Effector memory CD4-positive, alpha-beta T cell (primary cell): Measurements from ENCODE around the gene TXNDC16.
A peak's percentile ranks its signal among the peaks of the same experiment; 100 is the strongest.

Source experiments
- DNase-seq, 3 donors: peaks; one replicate each; pipeline ENCODE4 v3.0.0-alpha.2; 2020
- H3K27ac ChIP-seq: 2 replicates; pipeline ENCODE4 v1.7.0; 2013; ENCODE audit warnings: mild to moderate bottlenecking, low read length, moderate library complexity; ENCODE audit not compliant: insufficient read depth, poor library complexity, severe bottlenecking
- H3K27me3 ChIP-seq: replicated peaks from 2 replicates; pipeline ENCODE4 v1.7.0; 2013; ENCODE audit warnings: mild to moderate bottlenecking, low read length; ENCODE audit not compliant: insufficient read depth, control insufficient read depth, poor library complexity, severe bottlenecking
- H3K36me3 ChIP-seq: 2 replicates; pipeline ENCODE4 v1.7.0; 2013; ENCODE audit warnings: mild to moderate bottlenecking, low read length, moderate library complexity; ENCODE audit not compliant: control insufficient read depth, insufficient read depth
- H3K4me1 ChIP-seq: 2 replicates; pipeline ENCODE4 v1.7.0; 2013; ENCODE audit warnings: low read length, mild to moderate bottlenecking; ENCODE audit not compliant: control insufficient read depth, insufficient read depth, poor library complexity, severe bottlenecking
- H3K4me3 ChIP-seq: 2 replicates; pipeline ENCODE4 v1.7.0; 2013; ENCODE audit warnings: low read length, low read depth, mild to moderate bottlenecking; ENCODE audit not compliant: insufficient read depth, poor library complexity, severe bottlenecking
- H3K9me3 ChIP-seq: 2 replicates; pipeline ENCODE4 v1.7.0; 2013; ENCODE audit warnings: mild to moderate bottlenecking, low read length, moderate library complexity; ENCODE audit not compliant: control insufficient read depth
- total RNA-seq, 3 donors: gene quantifications; one replicate each; lab custom pipeline; 2026; lab: John Stamatoyannopoulos, UW

The TXNDC16 gene, protein sequence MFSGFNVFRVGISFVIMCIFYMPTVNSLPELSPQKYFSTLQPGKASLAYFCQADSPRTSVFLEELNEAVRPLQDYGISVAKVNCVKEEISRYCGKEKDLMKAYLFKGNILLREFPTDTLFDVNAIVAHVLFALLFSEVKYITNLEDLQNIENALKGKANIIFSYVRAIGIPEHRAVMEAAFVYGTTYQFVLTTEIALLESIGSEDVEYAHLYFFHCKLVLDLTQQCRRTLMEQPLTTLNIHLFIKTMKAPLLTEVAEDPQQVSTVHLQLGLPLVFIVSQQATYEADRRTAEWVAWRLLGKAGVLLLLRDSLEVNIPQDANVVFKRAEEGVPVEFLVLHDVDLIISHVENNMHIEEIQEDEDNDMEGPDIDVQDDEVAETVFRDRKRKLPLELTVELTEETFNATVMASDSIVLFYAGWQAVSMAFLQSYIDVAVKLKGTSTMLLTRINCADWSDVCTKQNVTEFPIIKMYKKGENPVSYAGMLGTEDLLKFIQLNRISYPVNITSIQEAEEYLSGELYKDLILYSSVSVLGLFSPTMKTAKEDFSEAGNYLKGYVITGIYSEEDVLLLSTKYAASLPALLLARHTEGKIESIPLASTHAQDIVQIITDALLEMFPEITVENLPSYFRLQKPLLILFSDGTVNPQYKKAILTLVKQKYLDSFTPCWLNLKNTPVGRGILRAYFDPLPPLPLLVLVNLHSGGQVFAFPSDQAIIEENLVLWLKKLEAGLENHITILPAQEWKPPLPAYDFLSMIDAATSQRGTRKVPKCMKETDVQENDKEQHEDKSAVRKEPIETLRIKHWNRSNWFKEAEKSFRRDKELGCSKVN
- 12.0 to 19.4 (median 18.7) reads per million in 3 donors for total RNA-seq

GRCh38 chr14:52552063-52552988 is at the start of gene TXNDC16, which contains the start of gene GPR137C:
TXNDC16 (minus strand) TSS chr14:52552505; CDS start chr14:52543557, 8,948 bp downstream.
GPR137C (plus strand) TSS chr14:52552836; CDS start chr14:52553148, 312 bp downstream.
- peak; percentile 98 to 100 (median 99) for DNase-seq

DNA sequence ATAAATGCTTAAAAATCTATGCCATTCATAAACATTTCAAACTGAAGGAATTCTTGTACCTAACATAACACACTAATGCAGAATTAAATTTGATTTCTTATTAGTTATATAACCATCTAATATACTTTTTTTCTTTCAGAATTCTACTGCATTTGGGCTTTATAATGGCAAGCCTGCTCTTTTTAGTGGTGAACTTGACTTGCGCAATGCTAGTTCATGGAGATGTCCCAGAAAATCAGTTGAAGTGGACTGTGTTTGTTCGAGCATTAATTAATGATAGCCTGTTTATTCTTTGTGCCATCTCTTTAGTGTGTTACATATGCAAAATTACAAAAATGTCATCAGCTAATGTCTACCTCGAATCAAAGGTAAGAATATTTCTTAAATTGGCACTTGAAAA is 47.7 kb upstream of the TXNDC16 start:
- no peak for DNase-seq
- no peak overlapping the region for H3K27ac ChIP-seq
- no peaks in the 10 kb centered on the region for H3K36me3 ChIP-seq
- no peak overlapping the region for H3K4me3 ChIP-seq
- H3K9me3 ChIP-seq = no peaks in the 10 kb centered on the region
- no peaks in the 10 kb centered on the region for H3K4me1 ChIP-seq
- no peaks in the 10 kb centered on the region for H3K27me3 ChIP-seq

More at GRCh38 chr14:52552063-52552988, at the start of gene TXNDC16, which contains the start of gene GPR137C:
- Histone ChIP-seq H3K36me3 (no peaks in the 10 kb centered on the region), H3K4me3 (peak within 1 kb of the TSS; percentile 78), H3K4me1 (peaks cover 8% of the 10 kb centered on the region), H3K27ac (peak within 1 kb of the TSS; percentile 80), H3K9me3 (no peaks in the 10 kb centered on the region), H3K27me3 (no peaks in the 10 kb centered on the region)

- no peaks in the 10 kb centered on the region for H3K9me3 ChIP-seq
- no peak overlapping the region for H3K4me3 ChIP-seq
- no peak for DNase-seq
- no peaks in the 10 kb centered on the region for H3K36me3 ChIP-seq
- no peaks in the 10 kb centered on the region for H3K27me3 ChIP-seq
- no peak overlapping the region for H3K27ac ChIP-seq
- no peaks in the 10 kb centered on the region for H3K4me1 ChIP-seq
Observed at GRCh38 chr14:52598568-52598967, 46.3 kb upstream of the TXNDC16 start.

- DNase-seq = no peak
- Histone ChIP-seq H3K27me3 (no peaks in the 10 kb centered on the region), H3K36me3 (no peaks in the 10 kb centered on the region), H3K27ac (no peak overlapping the region), H3K4me1 (no peaks in the 10 kb centered on the region), H3K4me3 (no peak overlapping the region), H3K9me3 (no peaks in the 10 kb centered on the region)
Observed at GRCh38 chr14:52596861-52597260, 44.6 kb upstream of the TXNDC16 start.

DNA sequence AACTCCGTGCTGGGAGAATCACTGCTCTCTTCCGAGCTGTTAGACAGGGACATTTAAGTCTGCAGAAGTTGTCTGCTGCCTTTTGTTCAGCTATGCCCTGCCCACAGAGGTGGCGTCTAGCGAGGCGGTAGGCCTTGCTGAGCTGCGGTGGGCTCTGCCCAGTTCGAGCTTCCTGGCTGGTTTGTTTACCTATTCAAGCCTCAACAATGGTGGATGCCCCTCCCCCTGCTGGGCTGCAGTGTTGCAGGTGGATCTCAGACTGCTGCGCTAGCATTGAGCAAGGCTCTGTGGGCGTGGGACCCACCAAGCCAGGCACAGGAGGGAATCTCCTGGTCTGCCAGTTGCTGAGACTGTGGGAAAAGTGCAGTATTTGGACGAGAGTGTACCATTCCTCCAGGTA is 44.0 kb upstream of the TXNDC16 start:
- no peaks in the 10 kb centered on the region for H3K36me3 ChIP-seq
- H3K4me3 ChIP-seq = no peak overlapping the region
- no peak overlapping the region for H3K27ac ChIP-seq
- no peak for DNase-seq
- no peaks in the 10 kb centered on the region for H3K4me1 ChIP-seq
- H3K9me3 ChIP-seq = no peaks in the 10 kb centered on the region
- no peaks in the 10 kb centered on the region for H3K27me3 ChIP-seq

- Histone ChIP-seq H3K27ac (no peak overlapping the region), H3K27me3 (no peaks in the 10 kb centered on the region), H3K4me1 (no peaks in the 10 kb centered on the region), H3K4me3 (no peak overlapping the region), H3K36me3 (no peaks in the 10 kb centered on the region), H3K9me3 (no peaks in the 10 kb centered on the region)
- no peak for DNase-seq
Observed at GRCh38 chr14:52590318-52590717, 38.0 kb upstream of the TXNDC16 start.

GRCh38 chr14:52589646-52590045 is 37.3 kb upstream of the TXNDC16 start:
- no peaks in the 10 kb centered on the region for H3K4me1 ChIP-seq
- H3K9me3 ChIP-seq = no peaks in the 10 kb centered on the region
- no peak for DNase-seq
- no peaks in the 10 kb centered on the region for H3K36me3 ChIP-seq
- no peak overlapping the region for H3K4me3 ChIP-seq
- H3K27ac ChIP-seq = no peak overlapping the region
- H3K27me3 ChIP-seq = no peaks in the 10 kb centered on the region

DNA sequence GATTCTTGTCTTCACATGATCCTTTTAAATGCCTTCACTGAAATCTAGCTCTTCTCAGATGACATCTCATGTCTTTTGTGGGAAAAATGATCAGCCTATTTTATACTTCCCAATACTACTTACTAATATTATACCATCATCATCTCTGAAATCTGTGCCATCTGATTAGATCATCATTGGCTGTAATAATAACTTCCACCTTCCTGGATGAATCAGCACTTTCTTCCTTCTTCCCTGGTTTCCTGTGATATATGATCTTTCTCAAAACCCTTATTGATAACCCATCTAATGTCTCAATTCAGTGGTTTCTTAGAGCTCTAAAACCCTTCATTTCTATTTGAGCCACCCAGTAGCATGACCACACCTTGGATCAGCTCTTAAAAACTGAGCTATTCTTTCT is 31.2 kb upstream of the TXNDC16 start:
- Histone ChIP-seq H3K9me3 (no peaks in the 10 kb centered on the region), H3K27ac (no peak overlapping the region), H3K36me3 (no peaks in the 10 kb centered on the region), H3K4me1 (no peaks in the 10 kb centered on the region), H3K4me3 (no peak overlapping the region), H3K27me3 (no peaks in the 10 kb centered on the region)
- DNase-seq = no peak

GRCh38 chr14:52575858-52576257 is 23.6 kb upstream of the TXNDC16 start:
- H3K4me1 ChIP-seq = no peaks in the 10 kb centered on the region
- no peak overlapping the region for H3K27ac ChIP-seq
- no peak for DNase-seq

More at GRCh38 chr14:52575858-52576257, 23.6 kb upstream of the TXNDC16 start:
- Histone ChIP-seq H3K36me3 (no peaks in the 10 kb centered on the region), H3K27me3 (no peaks in the 10 kb centered on the region), H3K9me3 (no peaks in the 10 kb centered on the region), H3K4me3 (no peak overlapping the region)
